ENCODE measurements around the gene DNM2. TPM values are rescaled to one million over a fixed set of nuclear protein-coding genes. Genes with fewer than 3 reads are reported as not detected.

Gene DNM2
- total and polyA plus RNA-seq, 2 of the 13 experiments (the other 11 are each of a cell fraction or from before 2014, with no cell fraction given), result 41.7 to 59.8 TPM

- no peak for TF ChIP-seq AFF4 (CRISPR knock-in tag; IDR thresholded peaks at IDR 0.05)
- no peak for TF ChIP-seq SATB2 (CRISPR knock-in tag; IDR thresholded peaks at IDR 0.05)
- TF ChIP-seq ZNF563 (CRISPR knock-in tag; IDR thresholded peaks at IDR 0.05), result no peak; the same call in 1 of the 2 replicates
- TF ChIP-seq ZMAT3 (CRISPR knock-in tag; conservative IDR thresholded peaks at IDR 0.05), result peak; percentile 33; the same call in 1 of the 2 replicates
- 0 out of 2 replicates have a peak, but pooled peaks have one; percentile 76 for TF ChIP-seq ZNF709 (CRISPR knock-in tag; IDR thresholded peaks at IDR 0.05)
- TF ChIP-seq ZNF883 (CRISPR knock-in tag; IDR thresholded peaks at IDR 0.05; ENCODE audit: not compliant biosample characterization), result peak; percentile 24
- TF ChIP-seq SAFB2 (CRISPR knock-in tag; IDR thresholded peaks at IDR 0.05; ENCODE audit: borderline replicate concordance, low read depth), result no peak
- TF ChIP-seq CSRNP2 (CRISPR knock-in tag; conservative IDR thresholded peaks at IDR 0.05; ENCODE audit: low read depth), result no peak
- no peak for TF ChIP-seq THAP7 (CRISPR knock-in tag; IDR thresholded peaks at IDR 0.05)
- TF ChIP-seq ARID5B (CRISPR knock-in tag; IDR thresholded peaks at IDR 0.05), result peak; percentile 48
- no peak for TF ChIP-seq HNF4A (CRISPR knock-in tag; IDR thresholded peaks at IDR 0.05)
- TF ChIP-seq KLF9 (CRISPR knock-in tag; IDR thresholded peaks at IDR 0.05; ENCODE audit: low read depth), result peak; percentile 71; the same call in 1 of the 2 replicates
- peak; percentile 69 for TF ChIP-seq SP2 (CRISPR knock-in tag; IDR thresholded peaks at IDR 0.05)
- no peak; the same call in 1 of the 2 replicates for TF ChIP-seq ZNF704 (CRISPR knock-in tag; IDR thresholded peaks at IDR 0.05; ENCODE audit: borderline replicate concordance)
- TF ChIP-seq ZKSCAN8 (CRISPR knock-in tag; IDR thresholded peaks at IDR 0.05; ENCODE audit: borderline replicate concordance), result no peak
- TF ChIP-seq ZNF296 (CRISPR knock-in tag; conservative IDR thresholded peaks at IDR 0.05), result no peak; the same call in 1 of the 2 replicates
- TF ChIP-seq ZNF567 (CRISPR knock-in tag; IDR thresholded peaks at IDR 0.05; ENCODE audit: borderline replicate concordance), result 0 out of 2 replicates have a peak, but pooled peaks have one; percentile 86
These were observed 118.0 kb downstream of the DNM2 start, which contains the start of gene TMED1 (continued) for GRCh38 chr19:10835754-10836478.

All from HepG2 (cell line).